GM12801 (cell line): ENCODE results near the gene STOML2.

ENCODE experiments used
- CTCF ChIP-seq: IDR thresholded peaks from one replicate; pipeline ENCODE4 v1.5.1; 2011; ENCODE audit warnings: control low read depth; ENCODE audit not compliant: insufficient read length; ENCODE audit errors: extremely low read depth

STOML2 gene

GRCh38 chr9:35104586-35104985, 1.7 kb upstream of the STOML2 start:
- TF ChIP-seq CTCF = no peak

GRCh38 chr9:35103660-35104191, 795 bp upstream of the STOML2 start:
- TF ChIP-seq CTCF = no peak

- TF ChIP-seq CTCF = no peak
These were observed 514 bp downstream of the STOML2 start for GRCh38 chr9:35102465-35102768.

GRCh38 chr9:35097573-35097972, 5.4 kb downstream of the STOML2 start:
- TF ChIP-seq CTCF = no peak

- peak; percentile 27 for TF ChIP-seq CTCF
These were observed 6.7 kb downstream of the STOML2 start, which contains the start of gene PIGO for GRCh38 chr9:35096035-35096849. TSS of gene PIGO (minus strand) at chr9:35096591. CDS start at chr9:35095565, 1,026 bp downstream.

- TF ChIP-seq CTCF = no peak
These were observed 11.4 kb downstream of the STOML2 start for GRCh38 chr9:35091536-35091935.

GRCh38 chr9:35089434-35089833, 13.5 kb downstream of the STOML2 start:
- no peak for TF ChIP-seq CTCF
